K562 (cell line): Measurements from ENCODE around the gene FAM217B. TPM values are rescaled to one million over a fixed set of nuclear protein-coding genes. Genes with fewer than 3 reads are reported as not detected.

Source experiments
- ATAC-seq: fragments of 200-7000 bp; cut with Tn5 transposase; 3 replicates; pipeline ENCODE4 v1.9.1; 2020; ENCODE audit warnings: moderate library complexity
- BruUV-seq: library from RNA; stranded (reverse); fragments of 400-500 nt; replicated peaks from 2 replicates; lab custom pipeline; 2021; lab: Mats Ljungman, UMichigan
- CTCF ChIA-PET: fragments of 300-600 bp; formaldehyde crosslinking; extraction: SDS; loops from one replicate; lab custom pipeline; 2021; ENCODE audit warnings: low intra/inter-chr PET ratio; lab: Yijun Ruan, JAX
- POLR2A ChIA-PET: fragments of 300-600, 350-650 bp; sonication (Branson Sonifier 250); formaldehyde crosslinking; extraction: SDS; loops from one replicate; lab custom pipeline; 2021; ENCODE audit warnings: antibody characterized with exemption, inconsistent platforms; lab: Yijun Ruan, JAX
- DNase-seq, 4 experiments: peaks; one replicate each; pipeline versions ENCODE4 v3.0.0 to v3.0.0-alpha.2; 2011 to 2018; ENCODE audit warnings: low spot score in 3 of 4, mixed read lengths in 3 of 4; ENCODE audit errors: extremely low read depth in 1 of 4
- FAIRE-seq: peaks from 2 replicates; lab custom pipeline; 2011; peaks lifted over from hg19 to GRCh38; lab: Jason Lieb, UNC
- H2AFZ ChIP-seq: 2 replicates; pipeline ENCODE4 v1.6.0; 2011; ENCODE audit warnings: low read depth, low read length, control low read depth, inconsistent platforms
- H3K27ac ChIP-seq: fragments of 200-600 bp; 3 replicates; pipeline ENCODE4 v1.8.0; 2011; ENCODE audit warnings: low read depth, mild to moderate bottlenecking, control low read depth, inconsistent platforms, low read length, moderate library complexity, mixed read lengths; ENCODE audit errors: extremely low read depth
- H3K27me3 ChIP-seq, 2 experiments: fragments of 300-600 bp in 1 of 2; 2 replicates in 1 of 2; 3 replicates in 1 of 2; pipeline versions ENCODE4 v1.6.0 to v1.8.0; 2011; ENCODE audit warnings: inconsistent platforms in 2 of 2, low read length in 2 of 2, mild to moderate bottlenecking in 1 of 2, mixed read lengths in 1 of 2, moderate library complexity in 1 of 2; ENCODE audit not compliant: control insufficient read depth in 2 of 2, insufficient read depth in 2 of 2
- H3K36me3 ChIP-seq: fragments of 300-600 bp; 3 replicates; pipeline ENCODE4 v1.8.0; 2011; ENCODE audit warnings: mild to moderate bottlenecking, low read length, inconsistent platforms; ENCODE audit not compliant: control insufficient read depth, insufficient read depth
- H3K4me1 ChIP-seq, 2 experiments: fragments of 200-600 bp in 1 of 2; replicated peaks in 1 of 2; 2 replicates in 1 of 2; 3 replicates in 1 of 2; pipeline versions ENCODE4 v1.5.1 to v1.8.0; 2011; ENCODE audit warnings: inconsistent platforms in 2 of 2, low read length in 2 of 2, mild to moderate bottlenecking in 1 of 2, mixed read lengths in 1 of 2, moderate library complexity in 1 of 2; ENCODE audit not compliant: control insufficient read depth in 2 of 2, insufficient read depth in 2 of 2
- H3K4me2 ChIP-seq: 2 replicates; pipeline ENCODE4 v1.6.1; 2011; ENCODE audit warnings: low read length, control low read depth, inconsistent platforms, mixed read lengths; ENCODE audit not compliant: insufficient read depth
- H3K4me3 ChIP-seq: fragments of 200-600 bp; sonication (generic), shearing (Covaris generic); 2 replicates; pipeline ENCODE4 v1.5.1; 2016; ENCODE audit warnings: control low read depth, inconsistent platforms
- H3K79me2 ChIP-seq: fragments of 200-600 bp; 3 replicates; pipeline ENCODE4 v1.8.0; 2011; ENCODE audit warnings: low read length, inconsistent platforms; ENCODE audit not compliant: control insufficient read depth, insufficient read depth
- H3K9ac ChIP-seq, 2 experiments: 2 replicates each; pipeline versions ENCODE4 v1.6.0 to v1.6.1; 2011; ENCODE audit warnings: low read depth in 2 of 2, low read length in 2 of 2, control low read depth in 1 of 2, inconsistent platforms in 1 of 2, mild to moderate bottlenecking in 1 of 2, mixed read lengths in 1 of 2; ENCODE audit not compliant: insufficient read depth in 1 of 2
- H3K9me1 ChIP-seq: one replicate; pipeline ENCODE4 v1.6.0; 2011; ENCODE audit warnings: inconsistent platforms, mild to moderate bottlenecking, low read length, moderate library complexity; ENCODE audit not compliant: control insufficient read depth, insufficient read depth
- H3K9me3 ChIP-seq: replicated peaks from 2 replicates; pipeline ENCODE4 v1.5.1; 2011; ENCODE audit warnings: low read depth, low read length, inconsistent platforms; ENCODE audit not compliant: control insufficient read depth, insufficient read depth
- H4K20me1 ChIP-seq: replicated peaks from 2 replicates; pipeline ENCODE4 v1.6.1; 2011; ENCODE audit warnings: low read length, inconsistent platforms, mixed read lengths; ENCODE audit not compliant: control insufficient read depth, insufficient read depth
- CBFA2T3 ChIP-seq: fragments of 450-650 bp; IDR thresholded peaks from 2 replicates; pipeline ENCODE4 v1.6.1; 2017
- ELF4 ChIP-seq: fragments of 450-650 bp; formaldehyde crosslinking; IDR thresholded peaks from 2 replicates; pipeline ENCODE4 v1.4.0; 2022; ENCODE audit warnings: missing genetic modification characterization
- ELK3 ChIP-seq: fragments of 450-650 bp; formaldehyde crosslinking; IDR thresholded peaks from 2 replicates; pipeline ENCODE4 v1.4.0; 2020; ENCODE audit warnings: mild to moderate bottlenecking
- FOXA3 ChIP-seq, 2 experiments: fragments of 450-650 bp in 1 of 2; sonication (generic) in 1 of 2; formaldehyde crosslinking; IDR thresholded peaks in 1 of 2; conservative IDR thresholded peaks in 1 of 2; 2 replicates each; pipeline versions ENCODE4 v1.4.0 to v1.8.0; 2020 to 2022; ENCODE audit warnings: mild to moderate bottlenecking in 2 of 2, missing genetic modification reagents in 1 of 2
- JUND ChIP-seq, 2 experiments: IDR thresholded peaks; 2 replicates in 1 of 2; 3 replicates in 1 of 2; pipeline ENCODE4 v1.6.1; 2011; ENCODE audit warnings: borderline replicate concordance in 2 of 2, low read depth in 2 of 2, low read length in 2 of 2, improper control_type of control experiment in 1 of 2, missing biosample characterization in 1 of 2, missing genetic modification characterization in 1 of 2, missing genetic modification reagents in 1 of 2
- ZNF436 ChIP-seq: fragments of 250-450, 450-650 bp; sonication (Bioruptor Pico); formaldehyde crosslinking; IDR thresholded peaks from 2 replicates; pipeline ENCODE4 v1.7.0; 2020; ENCODE audit warnings: mild to moderate bottlenecking
- ZNF764 ChIP-seq: fragments of 250-450 bp; sonication (Bioruptor Pico); IDR thresholded peaks from 2 replicates; pipeline ENCODE4 v1.4.0; 2020; ENCODE audit warnings: low read depth, mild to moderate bottlenecking, moderate library complexity
- WGBS: fragments of 100-300 bp; shearing (Covaris generic); methylation state at CpG from one replicate; pipeline ENCODE4 v1.1.6; 2016; ENCODE audit warnings: low coverage, mixed read lengths; ENCODE audit not compliant: insufficient coverage; ENCODE audit errors: missing lambda C conversion rate; 5-methylcytosine and 5-hydroxymethylcytosine counted together
- in situ Hi-C: fragments of 300-500 bp; cut with MboI; formaldehyde crosslinking; loops from 4 replicates; pipeline ENCODE4 v1.15.0; 2018; ENCODE audit warnings: inconsistent platforms, mixed read lengths
- intact Hi-C: fragments of 100-400 bp; cut with micrococcal nuclease; formaldehyde crosslinking; loops from 2 replicates; pipeline ENCODE4 v1.14.2; 2022
- polyA plus RNA-seq, 8 experiments: library from polyadenylated mRNA; depleted of rRNA in 4 of 8; stranded (reverse) in 5 of 8; unstranded in 3 of 8; fragments of >200 nt; fragmentation: Nextera tagmentation in 2 of 8; fragmentation: Illumina TruSeq in 1 of 8; extraction: Ambion mirVana in 2 of 8; extraction: Trizol in 1 of 8; gene quantifications; 2 replicates each; pipeline versions ENCODE4 v1.2.1 to v1.2.3, GENCODE V29; 2011 to 2014; ENCODE audit warnings: inconsistent platforms in 1 of 8, missing spikeins in 1 of 8
- total RNA-seq, 7 experiments: library from RNA; depleted of rRNA in 6 of 7; stranded (reverse); fragments of >200 nt in 6 of 7; fragmentation: Illumina TruSeq in 2 of 7; extraction: Trizol in 2 of 7; gene quantifications; 2 replicates each; pipeline versions ENCODE4 v1.2.1 to v1.2.3, GENCODE V29; 2011 to 2021; ENCODE audit warnings: low replicate concordance in 1 of 7

FAM217B gene
- total and polyA plus RNA-seq, 9 of the 15 experiments (the other 6 are each of a cell fraction or from before 2014, with no cell fraction given), result 4.8 to 11.4 (median 6.9) TPM

GRCh38 chr20:59961423-59961822, 21.2 kb downstream of the FAM217B start:
- H4K20me1 ChIP-seq, result no peaks in the 10 kb centered on the region
- no peak for FAIRE-seq
- H3K4me1 ChIP-seq, result no peaks in the 10 kb centered on the region
- BruUV-seq, result no TSS peak
- no peak for TF ChIP-seq ELF4 (CRISPR knock-in tag)
- no peak for TF ChIP-seq CBFA2T3
- TF ChIP-seq JUND (IDR thresholded peaks at IDR 0.05; ENCODE audit: borderline replicate concordance, low read depth, low read length), result no peak
- no peak for TF ChIP-seq JUND (tag; IDR thresholded peaks at IDR 0.05; ENCODE audit: borderline replicate concordance, low read depth, low read length)
- no peak for TF ChIP-seq ZNF436 (CRISPR knock-in tag)
- no peak for TF ChIP-seq ZNF764 (CRISPR knock-in tag)
- TF ChIP-seq ELK3, result no peak
- TF ChIP-seq FOXA3 (CRISPR knock-in tag; conservative IDR thresholded peaks at IDR 0.05 in 1 of 2, IDR thresholded peaks at IDR 0.05 in 1 of 2), result no peak
- no peak overlapping the region for H3K27ac ChIP-seq
- H3K79me2 ChIP-seq, result no peaks in the 10 kb centered on the region
- CTCF ChIA-PET, result no interaction called here
- no peak overlapping the region for H3K9ac ChIP-seq
- ATAC-seq, result no peak
- POLR2A ChIA-PET, result interaction anchor here (1.2 kb wide), 1 partner anchor 21 kb away, joined by 3 read pairs; no protein-coding TSS in a partner anchor
- intact Hi-C loops (no loop called here), in situ Hi-C loops (no loop called here)
- 0% methylated on average over 2 of the region's 2 CpGs for WGBS
- no peaks in the 10 kb centered on the region for H3K36me3 ChIP-seq
- DNase-seq, result no peak
- no peak overlapping the region for H3K4me2 ChIP-seq
- peaks cover 6 to 14% of the 10 kb centered on the region in 2 experiments; a peak in 3 of 5 replicates for H3K27me3 ChIP-seq
- H3K9me1 ChIP-seq, result no peaks in the 10 kb centered on the region
- H3K9me3 ChIP-seq, result no peaks in the 10 kb centered on the region
- no peak overlapping the region for H3K4me3 ChIP-seq
- H2AFZ ChIP-seq, result no peak overlapping the region
